Endometrial microvascular endothelial cells (primary cell): ENCODE measurements around the gene CSNK1G2. TPM values are rescaled to one million over a fixed set of nuclear protein-coding genes. Genes with fewer than 3 reads are reported as not detected.

Source experiments
- in situ Hi-C: cut with HindIII; loops from 2 replicates; pipeline ENCODE4 v1.10.0; 2017; ENCODE audit warnings: low sequenced_read_pairs, low pct_unique_long_range_greater_than_20kb; ENCODE audit errors: inconsistent ontology term
- total RNA-seq: library from RNA; depleted of rRNA; stranded (reverse); fragments of >200 nt; gene quantifications from one replicate; pipeline ENCODE4 v1.2.3, GENCODE V29; 2015; ENCODE audit errors: inconsistent ontology term

The CSNK1G2 gene
- total RNA-seq, 1 donor from 2014 or later = 63.7 TPM

- in situ Hi-C loops = no loop called here
Measured at GRCh38 chr19:1938071-1938470, 2.9 kb upstream of the CSNK1G2 start.

- in situ Hi-C loops = no loop called here
Measured at GRCh38 chr19:1942078-1942933, 1.3 kb downstream of the CSNK1G2 start.

GRCh38 chr19:1942934-1943555, 2.1 kb downstream of the CSNK1G2 start:
- in situ Hi-C loops = no loop called here

GRCh38 chr19:1943661-1944087, 2.7 kb downstream of the CSNK1G2 start:
- in situ Hi-C loops = no loop called here

- in situ Hi-C loops = no loop called here
Measured at GRCh38 chr19:1944088-1944915, 3.3 kb downstream of the CSNK1G2 start.

GRCh38 chr19:1944916-1945561, 4.1 kb downstream of the CSNK1G2 start:
- in situ Hi-C loops = no loop called here

GRCh38 chr19:1945899-1946298, 4.9 kb downstream of the CSNK1G2 start:
- in situ Hi-C loops = no loop called here

GRCh38 chr19:1947651-1948209, 6.8 kb downstream of the CSNK1G2 start:
- in situ Hi-C loops = no loop called here

GRCh38 chr19:1949304-1950101, 8.5 kb downstream of the CSNK1G2 start:
- in situ Hi-C loops = no loop called here

- in situ Hi-C loops = no loop called here
Measured at GRCh38 chr19:1950640-1951039, 9.7 kb downstream of the CSNK1G2 start.

- in situ Hi-C loops = no loop called here
Measured at GRCh38 chr19:1952635-1953034, 11.7 kb downstream of the CSNK1G2 start.

GRCh38 chr19:1953037-1953436, 12.1 kb downstream of the CSNK1G2 start:
- in situ Hi-C loops = no loop called here

GRCh38 chr19:1953441-1954094, 12.6 kb downstream of the CSNK1G2 start:
- in situ Hi-C loops = no loop called here

GRCh38 chr19:1954532-1954933, 13.6 kb downstream of the CSNK1G2 start:
- in situ Hi-C loops = no loop called here

GRCh38 chr19:1955171-1956121, 14.5 kb downstream of the CSNK1G2 start:
- in situ Hi-C loops = no loop called here

GRCh38 chr19:1956122-1956494, 15.1 kb downstream of the CSNK1G2 start:
- in situ Hi-C loops = no loop called here
